DOHH2 (cell line): Measurements from ENCODE around the gene GGT6.
"Not testable (repeated sequence)": the region's sequence is repeated elsewhere in the genome, so short reads cannot be mapped to it uniquely, and the experiment has no call there.

Experiments
- H3F3A ChIP-seq: fragments of 200-600 bp; sonication (generic), shearing (Covaris generic); 2 replicates; pipeline ENCODE4 v1.6.0; 2016; ENCODE audit warnings: antibody characterized with exemption, mild to moderate bottlenecking; ENCODE audit not compliant: control insufficient read depth, insufficient read depth
- H3K27ac ChIP-seq: fragments of 200-600 bp; sonication (generic); 2 replicates; pipeline ENCODE4 v1.5.1; 2014; ENCODE audit warnings: low read depth, mild to moderate bottlenecking, low read length, moderate library complexity
- H3K27me3 ChIP-seq: fragments of 200-600 bp; sonication (generic); 2 replicates; pipeline ENCODE4 v1.6.1; 2014; ENCODE audit warnings: mild to moderate bottlenecking, low read length, mixed read lengths; ENCODE audit not compliant: control insufficient read depth
- H3K36me3 ChIP-seq: fragments of 200-600 bp; sonication (generic); 2 replicates; pipeline ENCODE4 v1.6.1; 2014; ENCODE audit warnings: mild to moderate bottlenecking, low read length, moderate library complexity, mixed read lengths; ENCODE audit not compliant: control insufficient read depth
- H3K4me1 ChIP-seq: fragments of 200-600 bp; sonication (generic); 2 replicates; pipeline ENCODE4 v1.6.1; 2014; ENCODE audit warnings: mild to moderate bottlenecking, low read length, mixed read lengths; ENCODE audit not compliant: control insufficient read depth
- H3K4me2 ChIP-seq: fragments of 200-600 bp; sonication (generic); 2 replicates; pipeline ENCODE4 v1.6.0; 2014; ENCODE audit warnings: mild to moderate bottlenecking, low read length, moderate library complexity
- H3K4me3 ChIP-seq: fragments of 200-600 bp; sonication (generic); 2 replicates; pipeline ENCODE4 v1.5.1; 2014; ENCODE audit warnings: mild to moderate bottlenecking, low read length, mixed read lengths
- H3K79me2 ChIP-seq: fragments of 200-600 bp; sonication (generic); 2 replicates; pipeline ENCODE4 v1.6.1; 2014; ENCODE audit warnings: mild to moderate bottlenecking, low read length, mixed read lengths; ENCODE audit not compliant: control insufficient read depth
- H3K9me2 ChIP-seq: fragments of 200-600 bp; sonication (generic); replicated peaks from 2 replicates; pipeline ENCODE4 v1.6.1; 2014; ENCODE audit warnings: mild to moderate bottlenecking, low read length, mixed read lengths; ENCODE audit not compliant: control insufficient read depth
- H3K9me3 ChIP-seq: fragments of 200-600 bp; sonication (generic); 2 replicates; pipeline ENCODE4 v1.6.1; 2014; ENCODE audit warnings: antibody characterized with exemption, low read length, mixed read lengths; ENCODE audit not compliant: control insufficient read depth, insufficient read depth
- H4K20me1 ChIP-seq: fragments of 200-600 bp; sonication (generic); 2 replicates; pipeline ENCODE4 v1.6.0; 2014; ENCODE audit warnings: low read depth, mild to moderate bottlenecking, antibody characterized with exemption, low read length, moderate library complexity; ENCODE audit not compliant: control insufficient read depth, insufficient read depth
- CTCF ChIP-seq: fragments of 200-600 bp; sonication (generic); IDR thresholded peaks from one replicate; pipeline ENCODE4 v1.5.1; 2014; ENCODE audit warnings: antibody characterized with exemption, mild to moderate bottlenecking, low read depth, low read length; ENCODE audit not compliant: poor library complexity, severe bottlenecking
- EZH2phosphoT487 ChIP-seq: fragments of 200-600 bp; sonication (generic); IDR thresholded peaks from 2 replicates; pipeline ENCODE4 v1.6.1; 2017; ENCODE audit warnings: borderline replicate concordance, mild to moderate bottlenecking, antibody characterized with exemption, low read length, moderate library complexity, mixed read lengths

GGT6 gene

GRCh38 chr17:4607773-4608187 lies 47.4 kb upstream of the GGT6 start:
- H3K4me1 ChIP-seq, result no peaks in the 10 kb centered on the region
- no peaks in the 10 kb centered on the region for H3K9me3 ChIP-seq
- no peak overlapping the region for H3K4me3 ChIP-seq
- no peaks in the 10 kb centered on the region for H3K9me2 ChIP-seq
- H3K27ac ChIP-seq, result no peak overlapping the region
- no peaks in the 10 kb centered on the region for H4K20me1 ChIP-seq
- no peaks in the 10 kb centered on the region for H3K36me3 ChIP-seq
- no peak overlapping the region for H3K4me2 ChIP-seq
- peaks cover 25% of the 10 kb centered on the region for H3K27me3 ChIP-seq
- TF ChIP-seq EZH2phosphoT487 (no peak), CTCF (no peak)
- no peaks in the 10 kb centered on the region for H3K79me2 ChIP-seq
- H3F3A ChIP-seq, result no peaks in the 10 kb centered on the region

- Histone ChIP-seq H3K4me3 (no peak overlapping the region), H3K9me2 (no peaks in the 10 kb centered on the region), H3K4me1 (no peaks in the 10 kb centered on the region), H3F3A (no peaks in the 10 kb centered on the region), H3K36me3 (no peaks in the 10 kb centered on the region), H3K79me2 (no peaks in the 10 kb centered on the region), H3K27me3 (peaks cover 22% of the 10 kb centered on the region), H4K20me1 (no peaks in the 10 kb centered on the region), H3K4me2 (no peak overlapping the region), H3K9me3 (no peaks in the 10 kb centered on the region), H3K27ac (no peak overlapping the region)
- no peak for TF ChIP-seq EZH2phosphoT487
- TF ChIP-seq CTCF, result no peak
These were observed 46.9 kb upstream of the GGT6 start for GRCh38 chr17:4607261-4607741.

GRCh38 chr17:4605826-4606225 lies 45.4 kb upstream of the GGT6 start:
- H3K27ac ChIP-seq, result no peak overlapping the region
- no peak overlapping the region for H3K4me2 ChIP-seq
- TF ChIP-seq CTCF (no peak), EZH2phosphoT487 (no peak)
- H3K4me1 ChIP-seq, result no peaks in the 10 kb centered on the region
- H3K79me2 ChIP-seq, result no peaks in the 10 kb centered on the region
- H3K9me3 ChIP-seq, result no peaks in the 10 kb centered on the region
- H3K27me3 ChIP-seq, result peaks cover 22% of the 10 kb centered on the region
- no peak overlapping the region for H3K4me3 ChIP-seq
- no peaks in the 10 kb centered on the region for H4K20me1 ChIP-seq
- no peaks in the 10 kb centered on the region for H3F3A ChIP-seq
- no peaks in the 10 kb centered on the region for H3K9me2 ChIP-seq
- H3K36me3 ChIP-seq, result no peaks in the 10 kb centered on the region

GRCh38 chr17:4604736-4605135 lies 44.4 kb upstream of the GGT6 start:
- H3K4me3 ChIP-seq, H3K36me3 ChIP-seq, H3K9me3 ChIP-seq, H4K20me1 ChIP-seq, H3K4me2 ChIP-seq, H3K4me1 ChIP-seq, H3K27ac ChIP-seq, H3F3A ChIP-seq, H3K9me2 ChIP-seq, H3K79me2 ChIP-seq: not testable (repeated sequence)
- peaks cover 16% of the 10 kb centered on the region; the same call in 1 of the 2 replicates for H3K27me3 ChIP-seq
